Stimulated activated CD8-positive, alpha-beta memory T cell treated with anti-CD3 and anti-CD28 coated beads, Interleukin-12 subunit alpha, Interleukin-12 subunit beta, amount 100 ng/mL, for 1 hour (primary cell): ENCODE measurements around the gene RPH3AL.
"Not testable (repeated sequence)": the region's sequence is repeated elsewhere in the genome, so short reads cannot be mapped to it uniquely, and the experiment has no call there.

Source experiments
- DNase-seq: peaks from one replicate; pipeline ENCODE4 v3.0.0-alpha.2; 2020; ENCODE audit warnings: low read depth

RPH3AL gene

DNA sequence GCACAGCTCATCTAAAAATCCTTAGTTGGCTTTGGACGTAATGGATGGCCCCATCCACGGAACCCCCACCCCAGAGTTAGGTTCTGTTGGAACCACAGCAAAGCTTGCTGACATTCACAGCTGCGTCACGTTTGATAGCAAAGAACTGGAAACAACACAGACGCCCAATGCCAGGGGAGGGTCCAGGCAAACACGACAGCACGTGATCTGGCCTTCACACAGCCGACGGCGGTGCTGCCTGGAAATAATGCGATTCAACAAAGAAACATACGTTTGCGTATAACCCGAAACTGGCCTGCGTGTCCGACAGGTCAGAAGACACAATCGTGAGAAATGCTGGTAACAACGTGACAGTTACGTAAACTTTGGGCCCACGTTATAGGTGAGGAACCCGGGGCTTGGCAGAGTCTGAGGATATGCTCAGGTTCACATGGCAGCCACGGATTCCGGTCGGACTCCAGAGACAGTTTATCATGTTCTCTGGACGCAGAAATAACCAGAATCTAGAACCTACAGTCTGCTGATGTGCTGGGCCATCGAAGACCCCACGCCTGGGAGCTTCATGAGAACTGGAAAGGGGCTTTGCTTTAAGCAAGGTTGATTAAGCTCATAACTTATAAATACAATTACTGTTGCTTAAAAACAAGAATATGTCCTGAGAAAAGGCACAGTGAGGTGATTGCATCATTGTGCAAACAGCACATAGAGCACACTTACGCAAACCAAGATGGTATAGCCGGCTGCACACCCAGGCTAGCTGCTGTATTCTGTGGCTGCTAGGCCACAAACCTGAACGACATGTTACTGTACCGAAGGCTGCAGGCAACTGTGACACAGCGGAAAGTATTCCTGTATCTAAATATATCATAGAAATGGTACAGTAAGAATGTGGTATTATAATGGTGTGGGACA is 70.4 kb downstream of the RPH3AL start:
- no peak for DNase-seq

DNA sequence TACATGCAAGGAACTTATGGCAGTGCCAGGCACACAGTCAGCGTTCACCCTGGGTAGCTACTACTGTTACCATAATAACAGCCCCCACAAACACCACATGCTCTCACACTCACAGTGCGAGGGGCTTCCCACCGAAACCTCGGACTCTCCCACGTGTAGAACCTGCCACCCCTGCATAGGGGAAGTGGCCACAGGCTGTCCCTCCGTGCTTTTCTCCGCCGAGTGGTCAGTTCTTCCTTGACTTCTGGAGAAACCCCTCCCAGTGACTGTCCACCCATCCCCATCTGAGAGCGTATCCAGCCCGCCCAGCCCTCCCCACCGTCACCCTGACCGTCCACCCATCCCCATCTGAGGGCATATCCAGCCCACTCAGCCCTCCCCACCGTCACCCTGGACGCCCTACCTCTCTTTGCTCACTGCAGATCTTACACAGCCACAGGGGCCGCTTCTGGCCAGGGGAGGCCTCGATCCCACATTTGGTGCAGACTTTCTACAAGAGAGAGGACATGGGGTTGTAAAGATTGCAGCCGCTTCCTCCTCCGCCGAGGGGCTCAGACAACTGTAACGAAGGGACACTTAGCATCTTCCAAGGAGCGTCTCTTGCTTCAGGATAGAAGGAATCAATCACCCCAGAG is 71.1 kb downstream of the RPH3AL start:
- DNase-seq, result no peak

DNA sequence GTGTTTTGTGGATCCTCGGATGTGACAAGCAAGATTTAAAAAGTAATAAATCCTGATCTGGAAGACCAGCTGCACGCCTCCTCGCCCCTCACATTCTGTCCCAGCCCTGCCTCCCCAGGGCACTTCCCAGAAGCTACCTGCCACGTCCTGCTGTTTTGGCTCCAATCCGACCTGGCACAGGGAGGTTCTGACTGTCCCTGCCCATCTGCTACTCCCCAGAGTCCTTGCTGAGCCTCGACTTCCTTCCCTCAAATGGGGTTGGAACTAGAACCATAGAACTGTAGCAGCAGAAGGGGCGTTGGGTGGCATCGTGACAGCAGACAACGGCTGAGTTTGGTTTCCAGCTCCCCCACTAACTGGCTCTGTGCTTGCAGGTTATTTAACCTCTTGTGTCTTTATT is 71.7 kb downstream of the RPH3AL start:
- no peak for DNase-seq

DNA sequence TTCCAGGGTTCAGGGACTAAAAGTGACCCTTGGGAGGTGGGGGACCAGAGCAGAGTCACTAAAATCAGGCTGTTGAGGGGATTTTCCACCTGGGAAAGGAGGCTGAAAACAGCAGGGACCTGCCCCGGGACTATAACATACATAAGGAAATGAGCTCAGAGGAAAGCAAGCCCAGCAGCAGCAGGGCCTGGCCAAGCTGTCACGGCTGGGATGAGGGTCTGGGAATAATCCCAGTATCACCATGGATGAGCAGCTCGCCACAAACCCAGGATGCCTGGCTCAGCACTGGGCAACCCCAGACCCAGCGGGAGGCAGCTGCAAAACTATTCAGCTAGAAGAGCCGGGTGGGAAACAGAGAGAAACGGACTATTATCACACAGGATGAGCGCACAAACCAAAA is 72.4 kb downstream of the RPH3AL start:
- DNase-seq, result no peak

DNA sequence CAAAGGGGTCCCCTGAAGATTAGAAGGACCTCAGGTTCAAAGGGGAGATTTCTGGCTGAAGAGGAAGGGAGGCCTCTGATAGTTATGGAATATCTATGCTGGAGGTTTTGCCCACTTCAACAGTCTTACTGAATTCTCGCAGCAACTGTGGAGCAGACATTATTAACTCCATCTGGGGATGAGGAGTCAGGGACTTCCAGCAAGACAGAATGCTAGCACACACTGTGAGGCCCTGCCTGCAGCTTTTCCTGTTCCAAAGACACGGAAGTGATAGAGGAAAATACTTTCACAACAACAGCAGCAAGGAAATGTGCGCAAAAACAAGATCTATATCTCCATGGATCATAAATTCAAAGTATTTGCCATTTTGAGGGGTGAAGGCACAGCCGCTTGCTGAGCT is 72.8 kb downstream of the RPH3AL start:
- no peak for DNase-seq

DNA sequence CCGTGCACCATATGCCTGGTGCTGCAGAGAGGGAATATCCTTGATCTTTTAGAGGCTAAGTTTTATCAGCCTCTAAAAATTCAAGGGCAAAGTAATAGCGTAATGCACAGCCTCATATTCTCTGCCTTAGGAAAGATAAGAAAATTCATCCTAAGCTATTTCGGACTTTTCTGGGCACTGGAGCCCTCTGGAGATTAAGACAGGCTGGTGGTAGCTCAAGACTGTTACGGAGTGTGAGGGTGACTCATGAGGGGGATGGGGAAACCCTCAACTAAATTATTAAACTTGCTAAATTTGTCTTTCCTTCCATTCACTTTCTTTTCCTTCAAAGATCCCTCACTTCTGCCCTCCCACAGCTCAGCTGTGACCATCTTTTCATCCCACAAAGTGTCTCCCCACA is 73.3 kb downstream of the RPH3AL start:
- DNase-seq, result no peak

DNA sequence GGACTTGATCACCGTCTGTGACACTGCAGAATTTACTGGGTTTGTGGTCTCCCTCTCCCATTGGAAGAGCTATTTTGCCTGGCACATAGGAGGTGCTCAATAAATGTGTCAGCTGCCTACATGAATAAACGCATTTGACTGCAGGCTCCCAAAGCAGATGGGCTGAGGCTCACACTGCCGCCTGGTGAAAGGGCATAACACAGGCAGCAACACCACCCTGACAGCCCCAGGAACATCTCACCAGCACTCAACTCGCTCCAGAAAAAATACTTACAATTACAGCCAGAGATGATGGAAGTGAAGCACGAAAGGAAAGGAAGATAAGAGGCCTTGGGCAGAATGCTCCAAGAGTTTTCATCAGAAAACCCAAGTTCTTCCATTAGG is 73.9 kb downstream of the RPH3AL start:
- DNase-seq, result no peak

DNA sequence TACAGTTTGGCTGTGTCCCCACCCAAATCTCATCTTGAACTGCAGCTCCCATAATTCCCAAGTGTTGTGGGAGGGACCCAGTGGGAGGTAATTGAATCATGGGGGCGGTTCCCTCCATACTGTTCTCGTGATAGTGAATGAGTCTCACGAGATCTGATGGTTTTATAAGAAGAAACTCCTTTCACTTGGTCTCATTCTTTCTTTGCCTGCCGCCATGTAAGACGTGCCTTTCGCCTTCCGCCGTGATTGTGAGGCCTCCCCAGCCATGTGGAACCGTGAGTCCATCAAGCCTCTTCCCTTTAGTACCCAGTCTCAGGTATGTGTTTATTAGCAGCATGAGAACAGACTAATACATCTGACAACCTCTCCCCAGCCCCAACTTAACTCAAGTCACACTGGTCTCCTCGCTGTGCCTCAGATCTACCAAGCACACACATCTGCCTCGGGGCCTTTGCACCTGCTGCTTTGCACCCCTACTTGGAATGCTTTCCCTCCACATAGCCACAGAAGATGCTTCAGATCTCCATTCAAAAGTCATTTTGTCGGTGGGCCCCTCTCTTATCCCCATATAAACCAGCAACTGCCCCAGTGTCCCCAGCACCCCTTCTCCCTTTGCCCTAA is 74.4 kb downstream of the RPH3AL start:
- no peak for DNase-seq

DNA sequence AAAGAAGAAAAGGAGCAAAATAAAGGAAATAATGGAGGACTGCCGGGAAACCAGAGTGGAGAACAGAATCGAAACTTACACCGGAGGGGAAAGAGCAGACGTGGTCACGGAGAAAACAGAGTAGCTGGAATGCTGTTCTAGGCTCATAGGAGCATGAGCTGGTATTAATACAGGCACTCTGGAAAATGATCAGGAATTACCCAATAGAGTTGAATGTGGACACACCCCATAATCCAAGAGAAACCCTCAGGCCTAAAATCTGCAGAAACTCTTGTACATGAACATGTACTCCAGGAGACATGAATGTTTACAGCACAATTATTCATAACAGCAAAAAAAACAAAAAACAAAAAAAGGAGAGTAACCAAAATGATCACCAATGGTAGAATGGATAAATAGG is 77.7 kb downstream of the RPH3AL start:
- no peak for DNase-seq

DNA sequence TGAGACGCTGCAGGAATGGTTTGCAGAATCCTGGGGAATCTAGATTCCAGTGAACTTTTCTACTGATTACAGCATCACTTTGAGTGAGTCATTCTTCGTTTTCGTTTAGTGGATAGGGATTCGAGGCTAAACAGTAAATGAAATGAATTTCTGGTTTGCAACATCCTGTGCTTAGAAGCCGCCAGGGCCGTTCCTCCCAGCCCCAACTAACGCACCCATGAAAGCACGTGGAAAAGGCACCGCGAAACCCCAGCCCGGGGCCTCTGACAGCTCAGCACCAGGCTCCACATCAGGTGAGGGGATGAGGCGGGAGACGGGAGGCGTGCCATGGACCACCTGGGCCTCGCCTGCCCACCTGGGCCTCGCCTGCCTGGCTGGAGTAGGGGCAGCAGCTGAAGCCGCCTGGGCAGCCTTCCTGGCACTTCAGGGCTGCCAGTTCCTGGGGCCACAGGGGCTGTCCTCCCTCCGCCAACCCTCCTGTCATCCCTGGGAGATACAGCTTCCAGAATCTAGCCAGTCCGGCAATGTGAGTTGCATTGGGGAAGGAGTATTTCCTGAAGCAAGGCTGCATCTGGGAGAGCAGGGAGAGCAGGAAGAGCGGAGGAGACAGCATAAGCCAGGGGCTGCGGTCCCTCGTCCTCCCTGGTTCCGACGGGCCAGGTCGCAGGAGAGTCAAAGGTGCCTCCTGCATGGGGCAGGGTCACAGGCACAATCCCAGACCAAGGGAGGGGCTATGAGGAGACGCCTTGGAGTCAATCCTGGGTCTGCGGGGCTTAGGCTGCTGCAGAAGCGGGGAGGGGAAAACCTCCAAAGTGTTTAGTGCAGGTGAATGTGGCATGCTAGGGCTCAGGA is 78.4 kb downstream of the RPH3AL start:
- DNase-seq, result no peak

DNA sequence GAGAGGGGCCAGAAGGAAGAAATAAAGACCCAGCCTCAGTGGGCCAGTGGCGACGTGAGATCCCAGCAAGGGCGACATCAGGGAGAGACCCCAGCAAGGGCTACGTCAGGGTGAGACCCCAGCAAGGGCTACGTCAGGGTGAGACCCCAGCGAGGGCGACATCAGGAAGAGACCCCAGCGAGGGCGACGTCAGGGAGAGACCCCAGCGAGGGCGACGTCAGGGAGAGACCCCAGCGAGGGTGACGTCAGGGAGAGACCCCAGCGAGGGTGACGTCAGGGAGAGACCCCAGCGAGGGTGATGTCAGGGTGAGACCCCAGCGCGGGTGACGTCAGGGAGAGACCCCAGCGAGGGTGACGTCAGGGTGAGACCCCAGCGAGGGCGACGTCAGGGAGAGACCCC is 79.8 kb downstream of the RPH3AL start:
- DNase-seq, result not testable (repeated sequence)

DNA sequence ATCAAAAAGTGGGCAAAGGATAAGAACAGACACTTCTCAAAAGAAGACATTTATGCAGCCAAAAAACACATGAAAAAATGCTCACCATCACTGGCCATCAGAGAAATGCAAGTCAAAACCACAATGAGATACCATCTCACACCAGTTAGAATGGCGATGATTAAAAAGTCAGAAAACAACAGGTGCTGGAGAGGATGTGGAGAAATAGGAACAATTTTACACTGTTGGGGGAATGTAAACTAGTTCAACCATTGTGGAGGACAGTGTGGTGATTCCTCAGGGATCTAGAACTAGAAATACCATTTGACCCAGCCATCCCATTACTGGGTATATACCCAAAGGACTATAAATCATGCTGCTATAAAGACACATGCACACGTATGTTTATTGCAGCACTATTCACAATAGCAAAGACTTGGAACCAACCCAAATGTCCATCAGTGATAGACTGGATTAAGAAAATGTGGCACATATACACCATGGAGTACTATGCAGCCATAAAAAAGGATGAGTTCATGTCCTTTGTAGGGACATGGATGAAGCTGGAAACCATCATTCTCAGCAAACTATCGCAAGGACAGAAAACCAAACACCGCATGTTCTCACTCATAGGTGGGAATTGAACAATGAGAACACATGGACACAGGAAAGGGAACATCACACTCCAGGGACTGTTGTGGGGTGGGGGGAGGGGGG is 80.5 kb downstream of the RPH3AL start:
- DNase-seq, result not testable (repeated sequence)

DNA sequence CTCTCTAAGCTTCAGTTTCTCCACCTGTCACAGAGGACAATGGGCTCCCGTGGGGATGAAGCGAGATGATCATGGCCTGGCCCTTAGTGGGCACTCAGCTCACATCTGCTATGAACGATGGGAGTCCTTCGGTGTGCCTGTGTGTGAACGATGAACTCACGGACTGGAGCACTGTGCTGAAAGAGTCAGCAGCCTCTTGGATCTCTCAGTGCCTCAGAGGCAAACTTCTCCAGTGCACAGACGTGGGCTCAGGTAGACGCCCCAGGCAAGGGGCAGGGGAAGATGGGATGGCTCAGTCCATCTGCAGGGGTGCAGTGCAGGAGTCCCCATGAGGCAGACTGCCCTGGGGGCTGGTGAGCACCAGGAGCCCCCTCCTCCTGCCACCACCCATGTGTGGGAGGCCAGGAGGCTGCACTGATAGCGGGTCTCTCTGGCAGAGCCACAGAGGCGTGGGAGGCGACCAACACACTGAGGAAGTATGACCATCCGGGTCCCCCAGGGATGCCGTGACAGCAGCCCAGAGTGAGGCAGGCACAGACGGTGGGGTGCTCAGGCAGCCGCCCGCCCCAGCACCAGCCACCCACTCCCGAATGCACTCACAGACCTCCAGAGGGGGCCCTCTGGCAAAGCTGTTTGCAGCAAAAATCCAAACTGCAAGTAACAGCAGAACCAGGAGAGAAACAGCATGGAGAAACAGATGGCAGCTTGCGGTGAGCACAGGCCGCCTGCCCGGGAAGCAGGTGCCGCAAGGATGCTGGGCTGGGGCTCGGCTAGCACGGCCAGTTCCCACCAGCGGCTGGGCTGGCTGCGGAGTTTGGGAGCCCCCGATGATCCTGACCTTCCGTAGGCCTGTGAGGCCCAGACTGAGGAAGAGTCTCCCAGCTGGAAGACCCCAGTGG is 82.7 kb downstream of the RPH3AL start:
- no peak for DNase-seq

DNA sequence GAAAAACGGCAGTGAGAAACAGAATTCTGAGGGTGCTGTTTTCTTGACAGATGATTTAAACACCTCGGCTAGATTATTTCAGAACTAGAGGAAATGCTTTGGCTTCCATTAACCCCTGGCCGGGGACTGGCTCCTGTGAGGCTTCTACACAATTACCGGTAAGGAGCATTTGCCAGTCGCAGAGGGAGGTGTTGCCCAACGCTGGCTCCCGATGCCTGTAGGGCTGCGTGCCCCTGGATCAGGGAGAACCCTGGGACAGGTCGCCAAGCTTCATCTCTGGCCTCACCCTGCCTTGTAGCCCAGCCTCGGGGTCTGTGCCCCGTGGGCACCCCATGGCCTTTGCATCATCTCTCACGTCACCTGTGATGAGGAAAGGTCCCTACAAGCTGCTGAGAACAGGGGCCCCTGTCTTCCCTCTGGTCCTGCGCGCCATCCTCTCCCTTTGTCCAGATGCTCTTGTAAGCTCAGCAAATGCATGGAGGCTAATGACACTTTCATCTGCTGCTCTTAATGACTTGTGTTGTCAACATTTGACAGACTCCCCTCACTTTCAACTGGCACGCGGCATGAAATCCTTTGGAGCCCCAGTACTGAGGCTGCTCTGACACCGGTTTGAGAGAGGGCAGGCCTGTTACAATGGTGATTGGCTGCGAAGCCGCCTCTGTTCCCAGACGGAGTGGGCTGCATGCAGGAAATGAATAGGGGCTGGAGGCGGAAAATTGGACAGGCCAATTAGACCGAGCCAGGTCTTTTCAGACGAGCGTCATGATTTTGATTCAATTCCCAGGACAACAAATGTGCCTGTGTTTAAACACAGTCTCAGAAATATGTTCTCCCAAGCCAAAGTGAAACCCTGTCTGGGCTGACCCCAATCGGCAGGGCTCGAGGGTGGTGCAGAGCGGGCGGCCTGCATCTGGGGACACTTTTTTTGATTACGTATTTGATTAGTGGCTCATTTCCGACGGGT is 85.6 kb downstream of the RPH3AL start:
- DNase-seq, result no peak

DNA sequence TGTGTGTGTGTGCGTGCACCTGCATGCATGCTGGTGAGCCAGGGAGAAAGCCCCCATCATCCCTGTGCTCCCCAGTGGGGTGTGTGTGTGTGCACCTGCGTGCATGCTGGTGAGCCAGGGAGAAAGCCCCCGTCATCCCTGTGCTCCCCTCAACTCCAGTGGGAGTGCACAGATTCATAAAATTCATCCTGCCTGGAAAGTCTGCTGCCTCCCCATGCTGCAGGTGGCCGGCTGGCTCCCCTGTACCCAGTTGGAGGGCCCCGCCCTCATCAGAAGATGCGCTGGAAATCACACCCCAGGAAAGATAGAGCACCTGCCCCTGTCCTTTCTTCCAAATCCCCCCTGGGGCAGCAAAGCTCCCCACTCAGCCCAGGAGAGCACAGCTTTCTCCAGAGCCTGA is 86.4 kb downstream of the RPH3AL start:
- DNase-seq, result no peak

DNA sequence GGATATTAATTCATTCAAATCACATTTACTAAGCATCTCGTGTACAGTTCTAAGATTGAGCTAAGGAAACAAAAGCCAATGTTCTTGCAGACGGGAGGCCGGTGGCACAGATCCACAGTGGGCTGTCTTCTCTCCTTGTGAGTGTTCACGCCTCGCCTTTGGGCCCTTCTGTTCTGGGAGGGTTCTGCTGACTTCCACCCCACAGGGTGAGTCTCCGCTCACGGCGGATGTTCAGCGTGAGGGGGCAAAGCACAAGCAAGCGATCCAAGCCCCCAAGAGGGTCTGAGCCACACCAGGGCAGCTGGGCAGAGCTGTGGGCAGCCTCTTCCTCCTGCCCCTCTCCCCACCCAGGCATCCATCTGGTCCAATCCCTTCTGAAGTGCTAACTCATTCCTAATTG is 86.9 kb downstream of the RPH3AL start:
- no peak for DNase-seq

DNA sequence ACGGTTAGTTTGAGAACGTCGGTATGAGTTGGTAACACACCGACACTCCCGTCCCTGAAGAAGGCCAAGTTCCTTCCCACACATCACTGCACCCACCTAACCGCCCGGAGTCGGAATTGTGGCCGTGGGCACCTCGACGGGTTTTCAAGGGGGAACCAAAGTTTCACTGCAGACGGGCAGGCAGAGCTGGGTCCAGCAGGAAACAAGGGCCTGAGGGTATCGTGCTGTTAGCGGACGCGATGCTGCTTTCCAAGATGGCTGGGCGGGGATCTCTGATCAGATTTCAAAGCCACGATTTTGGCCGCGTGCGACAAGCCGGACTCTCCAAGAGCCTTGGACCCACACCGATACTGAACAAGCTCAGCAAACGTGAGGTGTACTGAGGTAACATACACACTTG is 88.8 kb downstream of the RPH3AL start:
- DNase-seq, result no peak

DNA sequence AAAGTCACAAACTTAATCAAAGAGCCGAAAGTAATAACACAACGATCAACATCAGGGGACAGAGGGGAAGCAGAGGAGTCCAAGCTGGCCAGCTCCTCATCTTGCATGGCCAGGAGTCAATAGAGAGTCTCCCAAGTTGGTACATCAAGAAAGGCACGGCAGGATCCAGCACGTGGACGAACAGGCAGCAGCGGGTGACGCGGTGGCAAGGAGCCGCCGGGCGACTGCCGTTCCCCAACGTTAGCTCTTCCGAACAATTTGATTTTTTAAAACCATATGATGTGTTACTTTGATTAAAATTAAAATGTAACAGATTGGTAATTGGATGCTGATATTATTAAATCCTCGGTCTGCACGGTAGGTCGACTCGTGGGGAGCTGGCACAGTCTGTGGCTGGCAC is 89.3 kb downstream of the RPH3AL start:
- DNase-seq, result no peak

DNA sequence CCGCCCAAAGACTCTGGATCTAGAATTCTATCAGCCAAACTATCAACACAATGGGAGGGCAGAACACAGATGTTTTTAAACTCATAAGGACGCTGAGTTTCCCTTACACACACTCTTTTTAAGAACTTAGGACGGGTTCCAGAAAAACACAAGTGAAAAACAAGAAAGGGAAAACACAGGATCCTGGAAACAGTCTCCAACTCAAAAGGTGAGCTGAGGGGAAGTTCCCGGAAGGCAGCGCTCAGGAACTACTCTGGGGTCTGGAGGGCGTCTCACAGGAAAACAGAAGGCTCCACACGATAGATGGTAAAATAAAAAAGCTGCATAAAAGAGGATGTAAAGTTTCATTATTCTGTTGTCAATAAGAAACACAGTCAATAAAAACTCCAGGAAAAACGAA is 91.0 kb downstream of the RPH3AL start:
- DNase-seq, result no peak
